Upper lobe of left lung (tissue), 6 donors: ENCODE measurements around the gene RBM27. TPM values are rescaled to one million over a fixed set of nuclear protein-coding genes. Genes with fewer than 3 reads are reported as not detected.

Experiments
- ATAC-seq, 2 donors: fragments of 200-7000 bp; cut with Tn5 transposase; one replicate each; pipeline ENCODE4 v1.9.1; 2022; ENCODE audit warnings: mild to moderate bottlenecking in 2 of 2, moderate library complexity in 2 of 2; ENCODE audit not compliant: low FRiP score in 2 of 2
- DNase-seq, 2 donors: peaks; one replicate each; pipeline ENCODE4 v3.0.0-alpha.2; 2019 to 2020
- H3K27ac ChIP-seq, 4 donors: fragments of 200-600 bp; sonication (generic); one replicate each; pipeline ENCODE4 v1.5.1; 2016 to 2019
- H3K27me3 ChIP-seq, 4 donors: fragments of 200-600 bp; sonication (generic); one replicate each; pipeline ENCODE4 v1.5.1; 2017 to 2019
- H3K36me3 ChIP-seq, 4 donors: fragments of 200-600 bp; sonication (generic); one replicate each; pipeline ENCODE4 v1.5.1; 2016 to 2019
- H3K4me1 ChIP-seq, 4 donors: fragments of 200-600 bp; sonication (generic); one replicate each; pipeline ENCODE4 v1.5.1; 2018 to 2019
- H3K4me3 ChIP-seq, 4 donors: fragments of 200-600 bp; sonication (generic); one replicate each; pipeline ENCODE4 v1.5.1; 2017 to 2019; ENCODE audit warnings: mild to moderate bottlenecking in 2 of 4, moderate library complexity in 1 of 4
- H3K9me3 ChIP-seq, 4 donors: fragments of 200-600 bp; sonication (generic); one replicate each; pipeline ENCODE4 v1.5.1; 2018 to 2019
- CTCF ChIP-seq, 6 experiments: fragments of 450-650 bp in 4 of 6; fragments of 200-600 bp in 2 of 6; sonication (generic) in 2 of 6; IDR thresholded peaks; one replicate each; pipeline ENCODE4 v1.5.1; 2016 to 2019; ENCODE audit warnings: antibody characterized with exemption in 6 of 6
- EP300 ChIP-seq, 4 donors: sonication (generic); formaldehyde crosslinking; IDR thresholded peaks; one replicate each; pipeline ENCODE4 v1.5.1; 2017; ENCODE audit warnings: antibody characterized with exemption in 4 of 4, control low read depth in 2 of 4
- POLR2A ChIP-seq, 4 donors: fragments of 450-650 bp; IDR thresholded peaks; one replicate each; pipeline ENCODE4 v1.5.1; 2016 to 2017; ENCODE audit warnings: antibody characterized with exemption in 4 of 4, mild to moderate bottlenecking in 2 of 4
- POLR2AphosphoS5 ChIP-seq, 2 donors: sonication (generic); formaldehyde crosslinking; IDR thresholded peaks; one replicate each; pipeline ENCODE4 v1.5.1; 2017; ENCODE audit warnings: antibody characterized with exemption in 2 of 2
- WGBS, 2 donors: methylation state at CpG; one replicate each; pipeline ENCODE4 v1.1.5; 2017 to 2018; 5-methylcytosine and 5-hydroxymethylcytosine counted together
- total RNA-seq, 6 donors: library from RNA; depleted of rRNA in 4 of 6; stranded (reverse); fragments of >200 nt in 4 of 6; gene quantifications; one replicate each; pipeline versions ENCODE4 v1.1.0 to v1.2.1, GENCODE V29; 2016 to 2021
- donor health status: DM: no; HTN: no; CAD: no; lungs with moderate emphysema.
- donor health status: DM: no; HTN: yes; CAD: no; lungs with severe emphysema.

RBM27 gene, protein sequence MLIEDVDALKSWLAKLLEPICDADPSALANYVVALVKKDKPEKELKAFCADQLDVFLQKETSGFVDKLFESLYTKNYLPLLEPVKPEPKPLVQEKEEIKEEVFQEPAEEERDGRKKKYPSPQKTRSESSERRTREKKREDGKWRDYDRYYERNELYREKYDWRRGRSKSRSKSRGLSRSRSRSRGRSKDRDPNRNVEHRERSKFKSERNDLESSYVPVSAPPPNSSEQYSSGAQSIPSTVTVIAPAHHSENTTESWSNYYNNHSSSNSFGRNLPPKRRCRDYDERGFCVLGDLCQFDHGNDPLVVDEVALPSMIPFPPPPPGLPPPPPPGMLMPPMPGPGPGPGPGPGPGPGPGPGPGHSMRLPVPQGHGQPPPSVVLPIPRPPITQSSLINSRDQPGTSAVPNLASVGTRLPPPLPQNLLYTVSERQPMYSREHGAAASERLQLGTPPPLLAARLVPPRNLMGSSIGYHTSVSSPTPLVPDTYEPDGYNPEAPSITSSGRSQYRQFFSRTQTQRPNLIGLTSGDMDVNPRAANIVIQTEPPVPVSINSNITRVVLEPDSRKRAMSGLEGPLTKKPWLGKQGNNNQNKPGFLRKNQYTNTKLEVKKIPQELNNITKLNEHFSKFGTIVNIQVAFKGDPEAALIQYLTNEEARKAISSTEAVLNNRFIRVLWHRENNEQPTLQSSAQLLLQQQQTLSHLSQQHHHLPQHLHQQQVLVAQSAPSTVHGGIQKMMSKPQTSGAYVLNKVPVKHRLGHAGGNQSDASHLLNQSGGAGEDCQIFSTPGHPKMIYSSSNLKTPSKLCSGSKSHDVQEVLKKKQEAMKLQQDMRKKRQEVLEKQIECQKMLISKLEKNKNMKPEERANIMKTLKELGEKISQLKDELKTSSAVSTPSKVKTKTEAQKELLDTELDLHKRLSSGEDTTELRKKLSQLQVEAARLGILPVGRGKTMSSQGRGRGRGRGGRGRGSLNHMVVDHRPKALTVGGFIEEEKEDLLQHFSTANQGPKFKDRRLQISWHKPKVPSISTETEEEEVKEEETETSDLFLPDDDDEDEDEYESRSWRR
- 10 to 100 TPM; 13.0 to 52.4 (median 31.2) TPM for total RNA-seq

GRCh38 chr5:146203011-146203871, at the start of gene RBM27:
Gene RBM27, plus strand, starts transcription at chr5:146203605. Its CDS starts 161 bp downstream, at chr5:146203766.
- Histone ChIP-seq H3K27ac (peak within 1 kb of the TSS; percentile 81 to 90 (median 84)), H3K27me3 (no peaks in the 10 kb centered on the region), H3K4me3 (peak within 1 kb of the TSS; percentile 69 to 97 (median 80)), H3K9me3 (no peaks in the 10 kb centered on the region), H3K36me3 (no peaks in the 10 kb centered on the region), H3K4me1 (peaks cover 19 to 35% (median 24%) of the 10 kb centered on the region in 4 donors)
- TF ChIP-seq POLR2A (IDR thresholded peaks at IDR 0.05) (peak in 3 of 4 donors; percentile 57 to 75 (median 62)), EP300 (IDR thresholded peaks at IDR 0.05) (no peak), POLR2AphosphoS5 (IDR thresholded peaks at IDR 0.05) (peak; percentile 66 to 91), CTCF (IDR thresholded peaks at IDR 0.05) (peak in 1 of 6 experiments; percentile 18)
- DNase-seq (peak; percentile 95), ATAC-seq (peak; percentile 100)
- WGBS, 2 donors: 0 to 1% methylated on average over 24 to 41 of the region's 48 CpGs

GRCh38 chr5:146158255-146158654, 45.1 kb upstream of the RBM27 start:
- no peak overlapping the region for H3K4me3 ChIP-seq
- DNase-seq (no peak), ATAC-seq (no peak)
- no peak overlapping the region for H3K27ac ChIP-seq
- H3K27me3 ChIP-seq: no peaks in the 10 kb centered on the region
- H3K4me1 ChIP-seq: no peaks in the 10 kb centered on the region
- no peak for TF ChIP-seq POLR2A (IDR thresholded peaks at IDR 0.05)
- peaks cover 33 to 98% (median 68%) of the 10 kb centered on the region in 4 donors for H3K36me3 ChIP-seq
- no peaks in the 10 kb centered on the region for H3K9me3 ChIP-seq

GRCh38 chr5:146164382-146164781, 39.0 kb upstream of the RBM27 start:
- ATAC-seq (no peak), DNase-seq (no peak)
- no peaks in the 10 kb centered on the region for H3K27me3 ChIP-seq
- no peak for TF ChIP-seq EP300 (IDR thresholded peaks at IDR 0.05)
- no peak for TF ChIP-seq POLR2A (IDR thresholded peaks at IDR 0.05)
- TF ChIP-seq POLR2AphosphoS5 (IDR thresholded peaks at IDR 0.05): no peak
- no peak for TF ChIP-seq CTCF (IDR thresholded peaks at IDR 0.05)
- WGBS, 2 donors: 96 to 97% methylated on average over 2 of the region's 2 CpGs
- peaks cover 29 to 99% (median 65%) of the 10 kb centered on the region in 4 donors for H3K36me3 ChIP-seq
- no peaks in the 10 kb centered on the region for H3K9me3 ChIP-seq
- no peak overlapping the region for H3K27ac ChIP-seq
- no peaks in the 10 kb centered on the region for H3K4me1 ChIP-seq
- no peak overlapping the region for H3K4me3 ChIP-seq

- H3K27ac ChIP-seq: no peak overlapping the region
- peaks cover 25 to 99% (median 62%) of the 10 kb centered on the region in 4 donors for H3K36me3 ChIP-seq
- TF ChIP-seq CTCF (IDR thresholded peaks at IDR 0.05) (no peak), POLR2A (IDR thresholded peaks at IDR 0.05) (no peak), POLR2AphosphoS5 (IDR thresholded peaks at IDR 0.05) (no peak), EP300 (IDR thresholded peaks at IDR 0.05) (no peak)
- no peaks in the 10 kb centered on the region for H3K27me3 ChIP-seq
- 83 to 94% methylated on average over 1 of the region's 1 CpG for WGBS, 2 donors
- H3K9me3 ChIP-seq: no peaks in the 10 kb centered on the region
- ATAC-seq: no peak
- DNase-seq: no peak
- no peak overlapping the region for H3K4me3 ChIP-seq
- no peaks in the 10 kb centered on the region for H3K4me1 ChIP-seq
These were observed 37.9 kb upstream of the RBM27 start for GRCh38 chr5:146165460-146165859.
